IPS-NIHi7 (cell line): ENCODE measurements around the gene OR5K4.
"Not testable (repeated sequence)": the region's sequence is repeated elsewhere in the genome, so short reads cannot be mapped to it uniquely, and the experiment has no call there.

Experiments used
- DNase-seq: peaks from one replicate; pipeline ENCODE4 v3.0.0; 2012; ENCODE audit warnings: mixed read lengths; ENCODE audit errors: extremely low spot score

OR5K4 gene

DNA sequence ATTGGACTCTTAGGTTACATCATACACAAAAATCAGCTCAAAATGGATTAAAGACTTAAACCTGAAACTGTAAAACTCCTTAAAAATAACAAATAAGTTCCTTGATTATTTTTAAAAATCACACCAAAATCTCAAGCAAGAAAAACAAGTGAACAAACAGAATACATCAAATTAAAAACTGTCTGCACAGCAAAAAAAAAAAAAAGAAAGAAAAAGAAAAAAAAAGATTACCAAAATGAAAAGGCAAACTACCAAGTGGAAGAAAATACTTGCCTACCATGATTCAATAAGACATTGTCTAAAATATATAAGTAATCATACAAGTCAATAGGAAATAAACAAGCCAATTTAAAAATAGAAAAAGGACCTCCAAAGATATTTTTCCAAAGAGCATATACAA is 17.5 kb downstream of the OR5K4 start:
- no peak for DNase-seq

DNA sequence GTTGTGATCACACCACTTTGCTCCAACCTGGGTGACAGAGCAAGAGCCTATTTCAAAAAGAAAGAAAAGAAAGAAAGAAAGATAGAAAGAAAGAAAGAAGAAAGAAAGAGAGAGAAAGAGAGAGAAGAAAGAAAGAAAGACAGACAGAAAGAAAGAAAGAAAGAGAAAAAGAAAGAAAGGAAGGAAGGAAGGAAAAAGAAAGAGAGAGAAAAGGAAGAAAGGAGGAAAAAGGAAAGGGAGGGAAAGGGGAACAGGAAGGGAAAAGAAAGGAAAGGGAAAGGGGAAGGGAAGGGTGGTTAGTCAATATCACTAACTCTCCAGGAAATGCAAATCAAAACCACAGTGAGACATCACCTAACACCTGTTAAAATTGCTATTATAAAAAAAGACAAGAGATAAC is 18.2 kb downstream of the OR5K4 start:
- DNase-seq, result no peak

DNA sequence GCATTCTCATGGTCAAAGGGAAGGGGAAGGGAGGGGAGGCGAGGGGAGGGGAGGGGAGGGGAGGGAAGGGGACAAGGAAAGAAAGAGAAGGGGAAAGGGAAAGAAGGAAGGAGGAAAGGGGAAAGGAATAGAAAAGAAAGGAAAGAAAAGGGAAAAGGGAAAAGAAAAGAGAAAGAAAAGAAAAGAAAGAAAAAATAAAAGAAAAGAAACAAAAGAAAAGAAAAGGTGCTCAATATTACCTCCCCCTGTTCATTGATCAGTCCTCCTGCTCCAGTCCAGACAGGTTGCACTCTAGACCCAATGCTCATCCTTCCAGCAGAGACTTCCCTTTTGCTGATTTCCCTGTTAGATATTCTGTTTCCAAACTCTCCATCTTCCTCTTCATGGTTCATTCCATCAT is 18.8 kb downstream of the OR5K4 start:
- DNase-seq, result no peak

DNA sequence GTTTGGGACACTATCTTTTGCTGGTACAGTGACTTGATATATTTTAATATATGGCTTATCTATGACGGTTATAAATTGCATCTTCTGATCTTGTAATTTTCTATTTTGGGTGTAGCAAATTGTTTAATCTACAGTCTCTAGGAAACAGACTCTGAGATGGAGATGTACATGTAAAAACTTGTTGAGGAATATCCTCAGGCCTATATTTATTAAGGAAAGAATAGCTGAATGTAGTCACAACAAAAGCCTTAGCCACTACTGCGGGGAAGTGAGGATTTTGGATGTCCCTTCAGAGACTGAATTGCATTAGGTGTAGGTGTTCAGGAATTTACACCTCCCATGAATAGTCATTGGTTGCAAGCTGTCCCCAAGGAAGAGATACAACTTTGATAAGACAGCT is 23.0 kb downstream of the OR5K4 start:
- DNase-seq, result peak; percentile 14

DNA sequence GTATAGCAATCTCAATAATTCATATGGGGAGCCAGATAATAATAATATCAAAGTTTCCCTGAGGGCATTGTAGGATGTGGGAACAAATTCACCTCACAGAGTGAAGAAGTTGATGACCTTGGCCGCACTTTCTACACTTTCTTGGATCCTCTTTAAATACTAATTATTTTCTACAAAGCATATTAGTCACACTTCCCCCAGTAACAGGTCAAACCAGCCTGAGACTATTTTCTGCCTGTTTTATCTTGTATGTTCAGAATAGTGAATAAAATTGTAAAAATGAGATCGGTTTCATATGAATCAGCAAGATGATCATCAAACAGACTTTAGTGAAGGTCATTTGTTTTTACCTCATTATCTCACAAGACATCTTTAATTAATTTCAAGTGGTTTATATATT is 34.5 kb downstream of the OR5K4 start:
- no peak for DNase-seq

DNA sequence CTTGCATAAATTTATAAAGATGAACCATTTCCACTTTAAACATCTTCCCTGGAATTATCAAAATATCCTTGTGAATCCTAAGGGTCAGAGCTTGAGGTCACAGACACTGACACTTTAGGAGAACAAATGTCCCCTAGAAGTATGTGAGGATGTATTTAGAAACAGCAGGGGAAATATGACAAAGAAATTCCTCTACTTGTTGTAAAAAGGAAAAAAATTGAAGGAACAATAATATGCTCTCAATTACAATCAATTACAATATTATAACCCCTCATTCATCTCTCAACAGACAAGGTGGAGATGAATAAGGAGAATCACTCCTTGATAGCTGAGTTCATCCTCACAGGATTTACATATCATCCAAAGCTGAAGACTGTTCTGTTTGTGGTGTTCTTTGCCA is 36.7 kb downstream of the OR5K4 start, which contains the start of gene OR5K3:
OR5K3 (plus strand) TSS at position 301 of the 400 bp plus-strand sequence; CDS start at position 301, 0 bp downstream.
- no peak for DNase-seq

DNA sequence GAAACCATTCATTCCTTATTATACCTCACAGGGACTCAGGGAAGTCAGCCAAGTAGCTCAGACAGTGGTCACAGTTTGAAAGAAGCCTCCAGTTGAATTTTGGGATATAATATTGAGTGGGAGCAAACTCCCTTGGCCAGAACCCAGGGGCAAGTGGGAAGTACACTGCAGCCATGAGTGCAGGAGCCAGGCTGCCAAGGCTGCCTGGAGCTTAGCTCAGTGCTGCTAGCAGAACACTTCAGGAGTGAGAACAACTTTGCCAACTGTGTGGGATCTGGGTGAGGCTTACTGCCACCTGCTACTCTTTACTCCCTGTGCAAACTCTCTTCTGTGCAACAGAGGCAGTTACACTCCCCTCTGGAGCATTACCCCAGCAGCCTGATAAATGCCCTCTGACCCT is 41.4 kb downstream of the OR5K4 start:
- DNase-seq, result no peak

DNA sequence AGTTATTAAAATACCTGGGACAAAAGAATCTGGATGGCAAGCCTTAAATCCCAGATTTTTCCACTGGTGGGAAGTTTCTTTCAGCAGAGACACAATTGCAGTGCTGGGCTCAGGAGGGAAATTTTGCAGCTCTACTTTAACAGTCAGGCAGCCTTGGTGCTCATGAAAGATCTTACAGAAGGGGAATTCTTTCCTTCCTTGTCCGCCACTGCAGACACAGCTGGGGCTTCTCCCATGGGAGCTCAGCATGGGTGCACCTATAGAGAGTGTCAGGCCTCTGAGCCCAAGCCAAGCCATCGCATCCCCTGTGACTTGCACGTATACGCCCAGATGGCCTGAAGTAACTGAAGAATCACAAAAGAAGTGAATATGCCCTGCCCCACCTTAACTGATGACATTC is 42.8 kb downstream of the OR5K4 start:
- DNase-seq, result not testable (repeated sequence)

DNA sequence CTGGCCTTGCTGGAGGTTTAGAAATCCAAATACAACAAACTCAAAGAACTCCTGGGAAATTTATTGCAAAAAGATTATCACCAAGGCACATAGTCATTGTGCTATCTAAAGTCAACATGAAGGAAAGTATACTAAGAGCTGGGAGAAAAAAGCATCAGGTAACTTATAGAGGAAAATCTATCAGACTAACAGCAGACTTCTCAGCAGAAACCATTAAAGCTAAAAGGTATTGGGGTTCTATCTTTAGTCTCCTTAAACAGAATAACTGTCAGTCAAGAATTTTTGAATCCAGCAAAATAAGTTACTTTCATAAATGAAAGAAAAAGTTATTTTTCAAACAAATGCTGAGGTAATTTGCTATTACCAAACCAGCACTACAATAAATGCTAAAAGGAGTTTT is 44.9 kb downstream of the OR5K4 start:
- DNase-seq, result no peak

DNA sequence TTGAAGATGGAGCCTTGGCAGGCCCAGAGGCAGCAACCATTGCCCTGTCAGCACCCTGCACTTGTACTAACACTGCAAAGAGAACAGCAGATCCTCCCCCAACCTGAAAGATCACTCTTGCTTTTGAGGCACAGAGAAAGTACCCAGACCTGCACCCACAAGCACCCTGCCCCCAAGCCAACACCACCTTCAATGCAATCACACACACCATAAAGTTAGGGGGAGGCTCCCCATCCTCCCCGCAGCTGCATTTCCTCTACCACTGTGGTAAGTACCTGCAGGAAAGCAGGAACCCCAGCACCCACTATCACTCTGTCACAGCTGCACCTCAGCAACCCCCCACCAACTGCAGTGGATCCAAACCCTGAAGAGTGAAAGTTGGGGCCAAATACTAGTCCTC is 48.9 kb downstream of the OR5K4 start:
- no peak for DNase-seq

DNA sequence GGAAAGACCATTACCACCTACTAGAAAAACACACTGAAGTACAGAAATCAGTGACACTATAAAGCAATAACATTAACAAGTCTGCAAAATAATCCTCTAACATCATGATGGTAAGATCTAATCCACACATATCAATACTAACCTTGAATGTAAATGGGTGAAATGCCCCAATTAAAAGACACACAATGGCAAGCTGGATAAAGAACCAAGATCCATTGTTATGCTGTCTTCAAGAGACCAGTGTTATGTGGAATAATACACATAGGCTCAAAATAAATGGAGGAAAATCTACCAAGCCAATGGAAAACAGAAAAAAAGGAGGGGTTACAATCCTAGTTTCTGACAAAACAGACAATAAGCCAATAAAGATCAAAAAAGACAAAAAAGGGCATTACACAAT is 50.4 kb downstream of the OR5K4 start:
- no peak for DNase-seq
